ENCODE results near the gene RASA3. TPM values are rescaled to one million over a fixed set of nuclear protein-coding genes. Genes with fewer than 3 reads are reported as not detected.

RASA3 gene
- total and polyA plus RNA-seq, 12 donors: 6.8 to 16.9 (median 10.3) TPM

- H3K9me3 ChIP-seq: no peaks in the 10 kb centered on the region
- H3K27ac ChIP-seq: peak overlapping the region; percentile 74 to 98 (median 90)
- TF ChIP-seq CTCF (IDR thresholded peaks at IDR 0.05): no peak
- H3K36me3 ChIP-seq: peaks cover 0 to 3% (median 0%) of the 10 kb centered on the region in 9 donors
- peaks cover 12 to 77% (median 54%) of the 10 kb centered on the region in 9 donors for H3K4me1 ChIP-seq
- WGBS, 2 donors: 31 to 36% methylated on average over 24 to 25 of the region's 25 CpGs
- no peaks in the 10 kb centered on the region for H3K27me3 ChIP-seq
- intact Hi-C loops (cut with DNase I): loop anchor here in 7 of 10 donors (5.0 to 10.0 kb wide), 6 partner anchors 38 to 71 kb away; partner anchors contain the start of gene RASA3 (in 3 of the 7)
- ATAC-seq (peak; percentile 88 to 94 (median 90)), DNase-seq (peak; percentile 82 to 84)
- peak overlapping the region in 8 of 10 donors; percentile 16 to 49 (median 40) for H3K4me3 ChIP-seq
These were observed 67.1 kb downstream of the RASA3 start for GRCh38 chr13:114065141-114065925.

GRCh38 chr13:114064450-114065140, 67.8 kb downstream of the RASA3 start:
- Histone ChIP-seq H3K4me3 (peak overlapping the region in 9 of 10 donors; percentile 16 to 49 (median 39)), H3K4me1 (peaks cover 12 to 84% (median 54%) of the 10 kb centered on the region in 9 donors), H3K27ac (peak overlapping the region; percentile 44 to 98 (median 90)), H3K27me3 (no peaks in the 10 kb centered on the region), H3K9me3 (no peaks in the 10 kb centered on the region), H3K36me3 (peaks cover 0 to 9% (median 0%) of the 10 kb centered on the region in 9 donors)
- no peak for TF ChIP-seq CTCF (IDR thresholded peaks at IDR 0.05)
- WGBS, 2 donors: 28 to 39% methylated on average over 20 of the region's 20 CpGs
- intact Hi-C loops (cut with DNase I): loop anchor here in 7 of 10 donors (5.0 to 10.0 kb wide), 6 partner anchors 37 to 70 kb away; partner anchors contain the start of gene RASA3 (in 3 of the 7)
- DNase-seq: peak in 1 of 2 donors; percentile 41
- ATAC-seq: peak in 7 of 8 donors; percentile 0 to 38 (median 10)

- intact Hi-C loops (cut with DNase I): loop anchor here in 3 of 10 donors (10.0 kb wide), 3 partner anchors 61 to 71 kb away; partner anchors contain the start of gene RASA3 (in 2 of the 3)
- Histone ChIP-seq H3K4me1 (peaks cover 12 to 88% (median 51%) of the 10 kb centered on the region in 9 donors), H3K36me3 (peaks cover 0 to 11% (median 0%) of the 10 kb centered on the region in 9 donors), H3K9me3 (no peaks in the 10 kb centered on the region), H3K27me3 (no peaks in the 10 kb centered on the region), H3K4me3 (peak overlapping the region in 9 of 10 donors; percentile 11 to 49 (median 39)), H3K27ac (peak overlapping the region; percentile 44 to 98 (median 90))
- no peak for TF ChIP-seq CTCF (IDR thresholded peaks at IDR 0.05)
- DNase-seq (peak; percentile 34 to 57), ATAC-seq (peak in 6 of 8 donors; percentile 7 to 36 (median 22))
- 51 to 62% methylated on average over 22 of the region's 22 CpGs for WGBS, 2 donors
These were observed 68.6 kb downstream of the RASA3 start for GRCh38 chr13:114063545-114064449.

All from heart right ventricle (tissue), 16 donors.